ENCODE results near the gene NPAS2.

- no peak for TF ChIP-seq CTCF (IDR thresholded peaks at IDR 0.05; ENCODE audit: low read length)
- no peak for TF ChIP-seq EZH2 (optimal IDR thresholded peaks at IDR 0.05; ENCODE audit: low read depth, low read length)
- TF ChIP-seq EZH2phosphoT487 (IDR thresholded peaks at IDR 0.05; ENCODE audit: low read length) = no peak
Observed at GRCh38 chr2:100975521-100975785, 155.5 kb downstream of the NPAS2 start.

Data from MM.1S (cell line).